NCI-H2171 treated with DMSO at 0.1 percent for 48 hours (cell line): ENCODE data around the gene BMP2K.
A peak's percentile ranks its signal among the peaks of the same experiment; 100 is the strongest.
"Not testable (repeated sequence)": the region's sequence is repeated elsewhere in the genome, so short reads cannot be mapped to it uniquely, and the experiment has no call there.

Source experiments
- DNase-seq: peaks from one replicate; lab custom pipeline; 2025; lab: John Stamatoyannopoulos, UW

BMP2K gene

DNA sequence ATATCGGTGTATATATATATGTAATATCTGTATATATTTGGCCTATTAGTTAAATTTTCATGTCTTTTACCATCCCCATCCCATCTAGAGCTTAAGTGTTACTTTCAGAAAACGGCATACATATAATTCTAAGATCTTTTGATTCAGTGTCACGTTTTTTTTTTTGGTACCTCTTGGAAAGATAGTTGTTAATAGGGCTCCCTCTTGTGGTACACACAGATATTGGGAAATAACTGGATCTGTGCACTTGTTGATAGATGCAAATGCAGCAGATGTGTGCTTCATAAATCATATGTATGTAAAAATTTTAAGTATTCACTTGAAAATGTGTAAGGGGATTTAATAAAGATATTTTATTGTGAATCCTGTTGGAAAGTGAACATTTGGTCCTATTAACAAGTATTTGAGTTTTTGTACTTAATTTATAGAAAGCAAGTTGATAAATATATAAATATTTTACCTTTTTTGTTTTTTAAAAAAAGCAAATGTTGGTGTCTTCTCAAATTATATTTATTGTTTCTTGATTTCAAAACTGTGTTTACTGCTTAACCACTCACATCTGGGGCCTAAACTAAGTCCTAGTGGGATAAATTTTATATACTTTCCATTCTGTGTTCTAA is 88.4 kb downstream of the BMP2K start:
- DNase-seq: peak; percentile 73

DNA sequence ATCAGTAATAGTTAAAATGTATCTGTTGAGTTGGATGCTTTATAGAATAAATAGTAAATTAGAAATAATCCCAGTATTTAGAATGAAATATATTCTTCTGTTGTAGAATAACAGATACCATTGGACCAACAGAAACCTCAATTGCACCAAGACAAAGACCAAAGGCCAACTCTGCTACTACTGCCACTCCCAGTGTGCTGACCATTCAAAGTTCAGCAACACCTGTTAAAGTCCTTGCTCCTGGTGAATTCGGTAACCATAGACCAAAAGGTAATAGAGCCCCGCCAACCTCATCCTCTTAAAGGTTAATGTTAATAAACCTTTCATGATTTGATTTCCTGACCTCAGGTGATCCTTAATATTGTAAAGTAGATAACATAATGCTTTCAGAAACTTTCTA is 89.3 kb downstream of the BMP2K start:
- no peak for DNase-seq

DNA sequence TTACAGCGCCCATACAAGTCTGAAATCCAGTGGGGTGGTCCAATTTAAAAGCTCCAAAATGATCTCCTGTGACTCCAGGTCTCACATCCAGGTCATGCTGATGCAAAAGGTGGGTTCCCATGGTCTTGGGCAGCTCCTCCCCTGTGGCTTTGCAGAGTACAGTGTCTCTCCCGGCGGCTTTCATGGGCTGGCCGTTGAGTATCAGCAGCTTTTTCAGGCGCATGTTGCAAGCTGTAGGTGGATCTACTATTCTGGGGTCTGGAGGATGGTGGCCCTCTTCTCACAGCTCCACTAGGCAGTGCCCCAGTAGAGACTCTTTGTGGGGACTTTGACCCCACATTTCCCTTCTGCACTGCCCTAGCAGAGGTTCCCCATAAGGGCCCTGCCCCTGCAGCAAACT is 92.6 kb downstream of the BMP2K start:
- not testable (repeated sequence) for DNase-seq

DNA sequence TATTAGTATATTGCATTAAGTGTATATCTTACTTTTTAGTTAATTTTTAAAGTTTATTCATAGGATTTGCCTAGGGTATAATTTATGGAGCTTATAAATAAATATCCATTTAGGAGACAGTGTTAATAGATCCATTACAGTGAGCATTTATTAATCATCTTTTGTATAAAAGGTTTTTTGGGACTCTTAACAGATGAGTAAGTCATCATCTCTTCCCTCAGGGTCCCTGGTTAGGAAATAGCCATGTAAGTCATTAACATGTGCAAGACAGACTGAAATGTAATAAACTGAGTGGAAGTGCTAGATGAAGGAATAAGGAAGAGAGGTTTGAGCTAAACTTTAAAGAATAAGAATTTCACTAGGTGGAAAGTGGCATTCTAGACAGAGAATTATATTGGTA is 93.9 kb downstream of the BMP2K start:
- no peak for DNase-seq

DNA sequence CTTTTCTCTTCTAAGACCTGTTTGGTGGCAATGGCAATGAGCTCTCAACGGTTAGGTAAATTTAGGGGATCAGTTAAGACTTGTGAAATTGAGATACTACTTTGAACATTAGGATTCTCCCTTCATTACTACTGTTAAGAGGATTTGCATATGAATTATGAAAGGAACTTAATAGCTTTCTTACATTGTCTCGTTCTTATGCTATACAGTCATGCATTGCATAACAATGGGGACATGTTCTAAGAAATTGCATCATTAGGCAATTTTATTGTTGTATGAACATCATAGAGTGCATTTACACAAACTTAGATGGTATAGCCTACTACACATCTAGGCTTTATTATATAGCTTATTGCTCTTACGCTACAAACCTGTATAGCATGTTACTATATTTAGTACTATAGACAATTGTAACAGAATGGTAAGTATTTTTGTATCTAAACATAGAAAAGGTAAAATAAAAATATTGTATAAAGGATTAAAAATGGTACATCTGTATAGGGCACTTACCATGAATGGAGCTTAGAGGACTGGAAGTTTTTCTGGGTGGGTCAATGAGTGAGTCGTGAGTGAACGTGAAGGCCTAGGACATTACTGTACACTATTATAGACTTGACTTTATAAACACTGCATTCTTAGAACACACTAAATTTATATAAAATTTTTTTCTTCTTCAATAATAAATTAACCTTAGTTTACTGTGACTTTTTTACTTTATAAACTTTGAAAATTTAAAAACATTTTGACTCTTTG is 100.6 kb downstream of the BMP2K start:
- DNase-seq: no peak

DNA sequence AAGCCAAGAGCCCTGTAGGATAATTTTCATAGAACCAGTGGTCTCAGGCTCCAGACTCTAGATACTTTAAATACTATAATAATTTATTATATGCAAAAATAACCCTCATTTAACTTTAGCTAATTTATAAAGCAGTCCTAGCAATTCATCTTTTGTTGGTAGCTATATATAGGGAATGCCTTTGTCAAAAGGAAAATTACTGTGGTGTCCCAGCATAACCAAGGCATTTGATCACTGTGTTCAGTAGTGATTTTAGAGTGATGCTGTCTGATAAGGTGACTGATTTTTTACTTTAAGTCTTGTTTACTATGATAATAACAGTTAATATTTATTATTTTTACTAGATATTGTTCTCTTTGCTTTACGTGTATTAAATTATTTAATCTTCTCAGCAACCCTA is 101.9 kb downstream of the BMP2K start:
- no peak for DNase-seq

DNA sequence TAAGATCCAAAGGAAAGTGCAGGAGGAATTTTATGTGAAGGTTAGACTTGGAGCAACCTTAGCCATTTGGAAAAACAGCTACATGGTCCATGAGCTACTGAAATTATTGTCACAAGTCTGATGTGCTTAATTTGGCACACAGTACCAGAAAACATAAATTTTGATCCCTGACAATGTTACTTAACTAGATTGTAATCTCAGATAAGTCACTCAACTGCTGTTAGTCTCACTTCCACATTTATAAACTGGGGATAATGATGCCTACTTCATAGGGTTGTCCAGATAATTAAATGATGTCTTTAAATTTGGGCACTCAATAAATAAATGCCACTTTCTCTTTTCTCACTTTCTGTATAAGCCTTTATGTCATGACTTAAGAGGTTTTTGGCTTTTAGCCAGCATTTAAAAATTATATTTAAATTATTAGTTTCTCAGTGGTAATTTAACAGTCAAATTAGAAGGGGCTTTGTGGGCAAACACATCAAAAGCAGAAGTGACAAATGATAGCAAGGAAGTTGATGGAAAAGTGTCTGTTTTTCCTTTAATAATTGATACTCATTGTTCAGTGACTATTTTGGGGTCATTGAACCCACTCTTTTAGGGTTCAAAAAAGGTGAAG is 104.8 kb downstream of the BMP2K start:
- DNase-seq: no peak

DNA sequence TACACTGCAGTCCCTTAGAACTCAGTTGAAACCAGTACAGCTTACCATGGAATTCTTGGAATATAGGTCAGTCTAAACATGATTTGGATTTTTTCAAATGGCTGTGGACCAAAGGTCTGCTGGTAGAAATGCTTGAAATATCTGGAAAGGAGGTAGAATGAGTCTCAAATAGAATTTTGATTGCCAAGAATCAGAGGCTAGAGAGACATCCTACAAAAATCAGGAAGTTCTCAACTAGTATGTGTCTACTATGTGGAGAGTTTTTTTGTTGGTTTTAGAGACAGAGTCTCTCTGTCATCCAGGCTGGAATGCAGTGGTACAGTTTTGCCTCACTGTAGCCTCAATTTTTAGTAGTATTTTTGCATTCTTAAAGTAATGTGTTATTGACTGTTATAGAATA is 109.4 kb downstream of the BMP2K start:
- no peak for DNase-seq

DNA sequence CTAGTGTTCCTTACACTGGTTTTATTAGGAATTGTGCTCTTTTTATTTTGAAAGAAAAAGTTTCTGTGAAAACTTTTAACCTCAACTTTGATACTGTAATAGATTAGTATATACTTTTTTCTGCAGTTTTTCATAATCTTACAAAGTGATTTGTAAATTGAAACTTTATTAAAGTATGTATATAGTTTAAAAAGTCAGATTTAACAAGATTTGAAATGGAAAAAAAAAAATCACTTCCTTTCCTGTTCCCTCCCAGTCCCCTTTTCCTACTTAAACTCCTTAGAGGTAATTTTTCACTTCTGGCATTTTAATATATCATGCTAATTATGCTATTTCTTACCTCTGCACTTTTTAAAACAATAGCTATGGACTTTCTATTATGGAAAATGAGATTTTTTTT is 113.8 kb downstream of the BMP2K start:
- DNase-seq: no peak

DNA sequence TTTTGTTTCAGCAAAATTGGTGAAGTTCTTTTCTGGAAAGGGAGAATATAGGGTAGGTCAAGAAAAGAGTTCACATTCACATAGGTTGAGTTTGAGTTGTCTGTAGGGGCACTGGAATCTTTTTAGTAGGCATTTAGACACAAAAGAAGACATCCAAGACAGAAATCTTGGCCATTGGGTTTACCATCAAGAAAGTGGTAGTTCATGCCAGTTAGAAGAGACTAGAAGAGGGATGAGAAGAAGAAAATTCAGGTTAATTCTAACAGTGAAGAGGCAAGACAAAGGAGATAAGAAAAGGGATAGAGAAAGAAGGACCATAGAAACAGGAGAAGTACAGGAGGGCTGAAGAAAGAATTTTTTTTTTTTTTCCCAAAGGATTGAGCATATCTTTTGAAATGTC is 123.2 kb downstream of the BMP2K start:
- no peak for DNase-seq

DNA sequence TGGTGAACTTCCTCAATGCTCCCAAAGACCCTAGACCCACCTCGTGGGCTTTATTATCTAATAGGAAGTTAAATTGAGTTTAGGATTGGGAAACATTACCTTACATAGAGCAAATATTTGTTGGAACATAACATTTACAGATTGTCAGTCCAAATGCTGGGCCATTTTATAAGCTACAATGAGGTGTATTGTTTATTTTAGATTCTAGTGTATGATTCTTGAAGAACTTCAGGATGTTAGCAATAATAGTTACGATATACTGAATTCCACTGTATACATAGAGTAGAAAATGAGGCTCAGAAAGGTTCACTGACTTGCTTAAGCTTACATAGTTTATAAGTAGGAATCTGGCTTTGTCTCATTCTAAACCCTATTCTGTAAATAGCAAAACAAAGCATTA is 125.7 kb downstream of the BMP2K start:
- DNase-seq: no peak

DNA sequence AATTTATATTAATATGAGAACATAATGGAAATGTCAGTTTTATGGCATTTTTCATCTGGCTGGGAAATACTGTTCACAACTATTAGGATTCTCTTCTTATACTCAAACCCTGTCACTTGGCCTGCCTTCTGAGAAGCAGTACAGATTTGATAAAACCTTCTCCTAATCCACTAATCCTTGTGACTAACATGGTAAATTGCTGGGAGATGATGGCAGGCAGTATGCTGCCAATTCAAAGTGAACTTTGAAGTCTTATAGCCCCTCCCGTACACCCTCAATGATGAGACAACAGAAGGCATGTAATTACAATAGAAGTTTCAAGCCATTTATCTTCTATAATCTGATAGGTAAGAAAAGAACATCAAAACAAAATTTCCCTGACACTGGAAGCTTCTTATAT is 126.1 kb downstream of the BMP2K start:
- DNase-seq: no peak

DNA sequence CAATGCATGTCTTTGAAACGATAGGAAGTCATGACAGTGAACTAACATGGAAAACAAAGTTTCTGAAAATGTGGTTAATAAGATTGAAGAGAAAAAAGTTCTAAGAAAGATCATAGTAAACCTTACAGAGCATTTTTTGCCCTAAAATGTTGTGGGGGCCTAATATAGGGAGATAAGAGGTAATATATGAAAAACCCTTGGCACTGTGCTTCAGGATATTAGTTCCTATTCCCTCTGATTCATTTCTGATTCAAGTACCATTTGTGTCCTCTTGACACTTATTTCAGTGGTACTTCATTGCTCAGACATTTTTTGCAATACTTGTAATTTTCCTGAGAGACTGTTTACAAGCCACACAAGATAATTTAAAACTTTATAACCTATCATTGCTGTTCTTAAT is 128.0 kb downstream of the BMP2K start:
- no peak for DNase-seq

DNA sequence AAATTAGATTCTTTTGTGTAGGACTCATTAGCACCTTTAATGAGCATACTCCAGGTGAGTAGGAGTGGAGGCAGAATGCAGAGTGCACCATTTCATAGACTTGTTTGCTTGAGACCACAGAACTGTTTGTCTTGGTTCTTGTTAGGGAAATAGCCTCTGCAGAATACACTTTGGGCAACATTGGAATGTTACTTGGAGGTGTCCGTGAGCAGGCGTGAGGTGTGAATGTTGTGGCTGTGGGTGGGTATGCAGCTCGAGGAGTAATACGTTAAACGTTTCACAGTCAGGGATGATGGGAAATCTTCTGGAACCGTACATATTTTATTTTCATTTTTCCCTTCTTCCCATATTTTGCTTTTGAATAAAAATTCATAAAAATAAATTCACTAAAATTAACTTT is 131.5 kb downstream of the BMP2K start:
- no peak for DNase-seq

DNA sequence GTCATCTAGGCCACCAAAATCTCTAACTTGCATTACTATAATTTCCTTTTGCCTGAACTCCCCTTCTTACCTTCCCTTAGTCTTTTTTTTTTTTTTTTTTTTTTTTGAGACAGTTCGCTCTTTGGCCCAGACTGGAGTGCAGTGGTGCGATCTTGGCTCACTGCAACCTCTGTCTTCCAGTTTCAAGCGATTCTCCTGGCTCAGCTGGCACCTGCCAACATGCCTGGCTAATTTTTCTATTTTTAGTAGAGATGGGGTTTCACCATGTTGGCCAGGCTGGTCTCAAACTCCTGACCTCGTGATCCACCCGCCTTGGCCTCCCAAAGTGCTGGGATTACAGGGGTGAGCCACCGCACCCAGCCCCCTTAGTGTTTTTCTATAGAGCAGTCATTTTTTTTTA is 132.8 kb downstream of the BMP2K start:
- not testable (repeated sequence) for DNase-seq

DNA sequence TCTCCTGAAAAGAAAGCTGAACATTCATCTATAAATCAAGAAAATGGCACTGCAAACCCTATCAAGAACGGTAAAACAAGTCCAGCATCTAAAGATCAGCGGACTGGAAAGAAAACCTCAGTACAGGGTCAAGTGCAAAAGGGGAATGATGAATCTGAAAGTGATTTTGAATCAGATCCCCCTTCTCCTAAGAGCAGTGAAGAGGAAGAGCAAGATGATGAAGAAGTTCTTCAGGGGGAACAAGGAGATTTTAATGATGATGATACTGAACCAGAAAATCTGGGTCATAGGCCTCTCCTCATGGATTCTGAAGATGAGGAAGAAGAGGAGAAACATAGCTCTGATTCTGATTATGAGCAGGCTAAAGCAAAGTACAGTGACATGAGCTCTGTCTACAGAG is 134.5 kb downstream of the BMP2K start:
- no peak for DNase-seq

DNA sequence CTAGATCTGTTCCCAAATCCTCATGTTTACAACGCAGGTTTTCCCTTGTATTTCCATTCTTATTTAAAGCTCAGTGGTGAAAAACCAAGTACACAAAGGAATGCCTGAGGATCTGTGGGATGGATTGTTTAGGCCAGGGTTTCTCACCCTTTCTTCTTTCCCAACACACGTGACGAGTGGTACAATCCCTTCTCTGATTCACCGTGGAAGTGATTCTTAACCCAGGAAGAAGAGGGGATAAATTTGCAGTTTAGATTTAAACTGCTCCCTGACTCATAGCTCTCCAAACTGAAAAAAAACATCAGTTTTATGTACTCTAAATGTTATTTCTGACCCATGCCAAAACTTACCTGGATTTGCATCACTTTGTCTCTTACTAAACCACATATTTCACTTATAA is 146.1 kb downstream of the BMP2K start:
- DNase-seq: no peak

DNA sequence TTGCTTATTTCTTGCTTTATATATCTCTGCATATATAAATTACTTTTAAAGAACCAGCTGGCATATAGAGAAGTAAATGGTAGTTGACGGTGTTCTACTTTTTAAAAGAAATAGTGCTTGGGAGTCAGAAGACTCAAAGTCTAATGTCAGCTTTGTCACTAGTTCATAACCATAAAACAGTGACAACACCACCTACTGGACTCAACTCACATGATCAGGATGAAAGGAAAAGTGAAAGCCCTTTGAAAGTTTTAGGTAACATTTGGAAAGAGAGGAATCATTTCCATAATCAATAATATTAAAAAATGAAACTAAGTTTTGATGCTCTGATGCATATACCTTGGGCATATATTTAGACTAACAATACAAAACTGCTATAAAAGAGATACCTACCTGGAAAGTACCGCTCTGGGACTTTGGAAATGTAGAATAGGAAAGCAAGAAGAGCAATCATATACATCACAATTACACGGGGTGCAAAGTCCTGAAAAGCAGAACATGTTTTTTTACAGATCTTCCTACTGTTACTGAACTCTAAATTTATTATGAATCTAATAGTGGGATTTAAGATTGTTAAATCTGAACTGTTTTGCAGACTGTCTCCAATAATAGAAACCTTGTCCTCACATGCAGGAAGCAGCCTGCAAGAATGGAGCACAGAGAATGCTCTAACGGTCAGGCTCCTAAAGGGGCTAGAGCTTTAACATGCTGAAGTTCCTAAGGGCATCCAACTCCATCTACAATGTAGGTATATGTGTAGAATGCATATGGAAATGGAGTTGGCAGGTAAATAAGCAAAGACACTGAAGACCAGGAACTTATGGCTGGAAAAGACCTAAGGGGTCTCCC is 147.5 kb downstream of the BMP2K start:
- no peak for DNase-seq

DNA sequence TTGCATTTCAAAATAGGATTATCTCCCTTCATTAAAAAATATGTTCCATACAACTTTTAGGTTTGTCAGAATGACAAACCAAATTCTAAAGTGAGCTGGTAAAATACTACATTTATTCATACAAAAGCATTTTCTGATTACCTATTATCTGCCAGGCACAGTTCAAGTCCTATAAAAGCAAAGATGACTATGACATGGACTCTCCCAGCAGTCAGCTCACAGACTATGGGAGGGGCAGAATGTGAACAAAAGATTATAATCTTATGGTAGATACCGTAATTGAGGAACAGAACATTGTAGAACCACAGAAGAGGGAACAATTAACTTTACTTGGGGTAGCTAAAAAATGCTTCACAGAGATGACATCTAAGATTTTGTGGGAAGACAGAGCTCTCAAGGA is 150.7 kb downstream of the BMP2K start:
- DNase-seq: no peak

DNA sequence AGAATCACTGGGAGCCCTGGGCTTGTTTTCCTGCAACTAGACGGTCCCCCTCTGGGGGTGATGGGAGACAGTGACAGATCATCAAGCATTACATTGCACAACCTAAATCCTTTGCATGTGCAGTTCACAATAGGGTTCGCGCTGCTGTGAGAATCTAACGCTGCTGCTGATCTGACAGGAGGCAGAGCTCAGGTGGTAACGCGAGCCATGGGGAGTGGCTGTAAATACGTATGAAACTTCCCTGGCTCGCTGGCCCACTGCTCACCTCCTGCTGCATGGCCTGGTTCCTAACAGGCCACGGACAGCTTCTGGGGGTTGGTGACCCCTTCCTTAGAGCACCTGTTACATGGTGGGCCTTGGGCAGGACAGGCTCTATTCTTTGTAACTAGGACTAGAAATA is 152.7 kb downstream of the BMP2K start:
- no peak for DNase-seq

DNA sequence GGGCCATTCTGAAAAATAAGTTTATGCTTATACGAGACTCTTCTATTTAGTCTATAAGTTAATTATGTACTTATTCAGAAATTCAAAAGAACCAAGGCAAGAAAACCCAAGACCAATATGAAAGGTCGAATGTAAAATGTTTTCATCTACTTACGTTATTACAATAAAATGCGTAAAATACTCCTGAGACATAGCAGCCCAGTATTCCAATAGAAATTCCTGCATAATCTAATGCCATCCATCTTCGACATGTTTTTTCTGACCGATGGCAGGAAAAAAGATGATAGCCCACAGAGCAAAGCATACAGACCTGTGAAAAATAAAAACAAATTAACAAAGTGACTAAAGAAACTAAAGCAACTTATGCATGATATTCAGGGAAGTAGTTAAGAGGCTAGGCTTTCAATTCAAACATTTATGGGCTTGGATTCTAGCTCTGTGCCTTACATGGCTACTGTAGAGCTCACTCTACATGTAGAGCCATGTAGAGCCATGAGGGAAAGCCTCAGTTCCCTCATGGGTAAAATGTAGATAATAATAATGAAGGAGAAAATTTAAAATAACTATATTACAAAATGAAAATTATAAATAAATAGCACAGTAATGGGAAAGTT is 154.0 kb downstream of the BMP2K start:
- DNase-seq: no peak

DNA sequence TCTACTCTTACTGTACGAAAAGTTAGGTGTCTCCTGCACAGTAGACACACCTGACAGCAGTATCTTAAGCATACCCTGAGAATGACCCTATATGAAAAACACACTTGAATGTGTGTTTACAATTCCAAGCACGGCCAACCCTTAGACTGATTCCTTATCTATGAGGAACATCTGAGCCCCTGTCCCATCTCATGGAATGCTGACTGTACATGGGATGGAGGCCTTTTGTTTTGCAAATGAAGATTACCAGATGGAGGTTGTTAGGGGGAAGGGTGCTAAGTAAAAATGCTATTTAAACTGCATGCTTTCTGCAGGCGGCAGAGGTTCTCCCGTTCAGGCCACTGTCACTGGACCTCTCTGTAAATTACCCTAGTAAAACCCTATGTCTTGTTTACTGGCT is 160.8 kb downstream of the BMP2K start:
- no peak for DNase-seq
